ENCODE results near the gene ABCB7.
"Not testable (repeated sequence)": the region's sequence is repeated elsewhere in the genome, so short reads cannot be mapped to it uniquely, and the experiment has no call there.

Gene ABCB7

DNA sequence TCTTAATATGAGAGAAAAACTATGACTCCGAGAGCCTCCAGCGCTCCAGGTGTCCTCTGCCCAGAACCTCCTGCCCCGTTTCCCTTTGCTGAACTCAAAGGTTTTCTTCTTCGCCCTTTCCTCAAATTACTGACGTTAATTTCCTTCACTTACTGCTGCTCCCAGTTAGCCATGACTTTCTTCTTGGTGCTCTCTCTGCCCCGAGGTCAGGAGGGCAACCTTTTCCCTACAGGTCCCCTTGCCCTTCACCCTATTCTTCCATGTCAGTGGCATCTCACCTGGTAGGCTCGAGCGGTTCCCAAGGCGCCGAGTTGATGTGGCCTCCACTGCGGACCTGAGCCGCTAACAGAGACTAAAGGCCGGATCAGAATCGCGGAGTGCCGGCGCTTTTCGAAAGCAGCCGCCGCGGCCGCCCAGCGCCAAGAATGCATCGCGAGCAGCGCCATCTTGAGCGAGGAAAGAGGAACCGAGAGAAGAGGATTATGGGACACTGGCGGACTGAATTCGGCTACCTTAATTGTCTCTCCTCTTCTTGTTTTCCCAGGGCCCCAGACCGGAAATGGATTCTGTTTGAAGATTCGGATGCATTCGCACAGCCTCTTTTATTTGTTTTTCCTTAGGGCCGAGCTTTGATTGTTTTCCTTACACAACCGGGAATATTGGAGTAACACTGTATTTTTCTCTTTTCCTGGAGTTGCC is at the start of gene ABCB7:
ABCB7 (minus strand) TSS at position 457 of the 699 bp plus-strand sequence; CDS start at position 446, 11 bp downstream.
- peak; percentile 74 for DNase-seq

DNA sequence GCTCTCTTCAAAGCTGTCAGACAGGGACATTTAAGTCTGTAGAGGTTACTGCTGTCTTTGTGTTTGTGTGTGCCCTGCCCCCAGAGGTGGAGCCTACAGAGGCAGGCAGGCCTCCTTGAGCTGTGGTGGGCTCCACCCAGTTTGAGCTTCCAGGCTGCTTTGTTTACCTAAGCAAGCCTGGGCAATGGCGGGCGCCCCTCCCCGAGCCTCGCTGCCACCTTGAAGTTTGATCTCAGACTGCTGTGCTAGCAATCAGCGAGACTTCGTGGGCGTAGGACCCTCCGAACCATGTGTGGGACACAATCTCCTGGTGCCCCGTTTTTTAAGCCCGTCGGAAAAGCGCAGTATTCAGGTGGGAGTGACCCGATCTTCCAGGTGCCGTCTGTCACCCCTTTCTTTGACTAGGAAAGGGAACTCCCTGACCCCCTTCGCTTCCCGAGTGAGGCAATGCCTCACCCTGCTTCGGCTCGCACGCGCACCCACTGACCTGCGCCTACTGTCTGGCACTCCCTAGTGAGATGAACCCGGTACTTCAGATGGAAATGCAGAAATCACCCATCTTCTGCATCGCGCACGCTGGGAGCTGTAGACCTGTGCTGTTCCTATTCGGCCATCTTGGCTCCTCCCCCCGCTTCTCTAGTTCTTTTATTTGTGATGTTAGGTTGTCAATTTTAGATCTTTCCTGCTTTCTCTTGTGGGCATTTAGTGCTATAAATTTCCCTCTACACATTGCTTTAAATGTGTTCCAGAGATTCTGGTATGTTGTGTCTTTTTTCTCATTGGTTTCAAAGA is 32.5 kb upstream of the ABCB7 start:
- DNase-seq = not testable (repeated sequence)

DNA sequence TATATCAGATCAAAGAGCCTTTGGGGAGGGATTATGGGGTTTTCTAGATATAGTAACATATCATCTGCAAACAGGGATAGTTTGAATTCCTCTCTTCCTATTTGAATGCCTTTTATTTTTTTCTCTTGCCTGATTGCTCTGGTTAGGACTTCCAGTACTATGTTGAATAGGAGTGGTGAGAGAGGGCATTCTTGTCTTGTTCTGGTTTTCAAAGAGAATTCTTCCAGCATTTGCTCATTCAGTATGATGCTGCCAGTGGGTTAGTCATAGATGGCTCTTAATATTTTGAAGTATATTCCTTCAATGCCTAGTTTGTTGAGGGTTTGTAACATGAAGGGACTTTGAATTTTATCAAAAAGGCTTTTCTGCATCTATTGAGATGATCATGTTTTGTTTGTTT is 25.6 kb upstream of the ABCB7 start:
- DNase-seq = no peak

DNA sequence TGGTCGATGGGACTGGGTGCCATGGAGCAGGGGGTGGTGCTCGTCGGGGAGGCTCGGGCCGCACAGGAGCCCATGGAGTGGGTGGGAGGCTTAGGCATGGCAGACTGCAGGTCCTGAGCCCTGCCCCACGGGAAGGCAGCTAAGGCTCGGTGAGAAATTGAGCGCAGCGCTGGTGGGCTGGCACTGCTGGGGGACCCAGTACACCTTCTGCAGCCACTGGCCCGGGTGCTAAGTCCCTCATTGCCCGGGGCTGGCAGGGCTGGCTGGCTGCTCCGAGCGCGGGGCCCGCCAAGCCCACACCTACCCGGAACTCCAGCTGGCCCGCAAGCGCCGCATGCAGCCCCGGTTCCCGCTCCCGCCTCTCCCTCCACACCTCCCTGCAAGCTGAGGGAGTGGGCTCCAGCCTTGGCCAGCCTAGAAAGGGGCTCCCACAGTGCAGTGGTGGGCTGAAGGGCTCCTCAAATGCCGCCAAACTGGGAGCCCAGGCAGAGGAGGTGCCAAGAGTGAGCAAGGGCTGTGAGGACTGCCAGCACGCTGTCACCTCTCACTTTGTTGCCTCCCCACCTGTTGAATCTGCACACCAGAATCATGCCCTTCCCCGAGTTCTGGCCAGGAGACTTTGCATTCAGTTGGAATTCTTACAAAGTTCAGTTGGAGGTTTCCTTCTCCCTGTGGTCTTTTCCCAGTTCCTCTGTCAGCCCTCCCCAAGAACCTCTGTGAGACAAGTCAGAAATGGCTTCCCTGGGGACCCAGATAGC is 23.6 kb upstream of the ABCB7 start:
- not testable (repeated sequence) for DNase-seq

DNA sequence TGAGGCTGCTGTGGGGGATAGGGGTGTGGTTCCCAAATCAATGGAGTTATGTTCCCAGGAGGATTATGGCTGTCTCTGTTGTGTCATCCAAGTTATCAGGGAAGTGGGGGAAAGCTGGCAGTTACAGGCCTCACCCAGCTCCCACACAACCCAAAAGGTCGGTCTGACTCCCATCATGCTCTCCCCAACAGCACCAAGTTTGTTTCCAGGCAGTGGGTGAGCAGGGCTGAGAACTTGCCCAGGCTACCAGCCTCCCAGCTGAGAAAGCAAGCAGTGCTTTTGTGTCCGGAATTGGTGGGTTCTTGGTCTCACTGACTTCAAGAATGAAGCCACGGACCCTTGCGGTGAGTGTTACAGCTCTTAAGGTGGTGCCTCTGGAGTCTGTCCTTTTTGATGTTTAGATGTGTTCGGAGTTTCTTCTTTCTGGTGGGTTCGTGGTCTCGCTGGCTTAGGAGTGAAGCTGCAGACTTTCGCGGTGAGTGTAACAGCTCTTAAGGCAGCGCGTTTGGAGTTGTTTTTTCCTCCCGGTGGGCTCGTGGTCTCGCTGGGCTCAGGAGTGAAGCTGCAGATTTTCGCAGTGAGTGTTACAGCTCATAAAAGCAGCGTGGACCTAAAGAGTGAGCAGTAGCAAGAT is 16.3 kb upstream of the ABCB7 start:
- DNase-seq = not testable (repeated sequence)

DNA sequence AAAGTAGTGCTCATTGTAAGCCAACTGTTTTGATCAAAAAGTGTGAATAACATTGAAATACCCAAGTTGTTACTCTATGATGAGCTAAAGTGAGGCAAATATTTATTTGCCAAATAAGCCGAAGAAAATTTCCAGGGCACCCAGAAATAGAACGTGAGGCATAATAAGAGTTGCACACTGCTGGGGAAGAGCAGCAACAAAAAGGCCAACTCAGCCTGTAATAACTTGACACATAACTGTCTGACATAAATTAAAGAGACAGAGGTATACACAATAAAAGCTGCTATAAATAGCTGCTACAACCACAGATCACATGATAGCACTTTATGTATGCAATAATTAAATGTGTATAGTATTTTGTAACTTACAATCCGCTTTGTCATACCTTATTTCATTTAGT is 2.0 kb upstream of the ABCB7 start:
- DNase-seq = no peak

DNA sequence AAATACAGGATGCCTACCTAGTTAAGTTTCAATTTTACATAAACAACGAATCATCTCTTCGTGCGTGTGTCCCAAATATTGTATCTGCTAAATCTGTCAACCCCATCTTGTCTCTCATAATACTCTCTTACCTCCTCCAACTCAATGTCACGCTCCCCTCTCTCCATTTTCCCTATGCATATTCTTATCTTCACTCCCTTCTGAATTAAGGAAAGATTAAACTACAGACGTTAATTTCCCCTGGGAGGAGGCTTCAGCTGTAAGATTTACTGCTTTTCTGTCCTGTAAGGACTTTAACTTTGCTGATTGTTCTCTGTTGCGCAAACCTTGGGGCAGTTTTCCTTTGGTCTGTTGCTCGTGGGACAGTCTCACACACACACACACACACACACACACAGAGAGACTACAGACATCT is 455 bp upstream of the ABCB7 start:
- no peak for DNase-seq

DNA sequence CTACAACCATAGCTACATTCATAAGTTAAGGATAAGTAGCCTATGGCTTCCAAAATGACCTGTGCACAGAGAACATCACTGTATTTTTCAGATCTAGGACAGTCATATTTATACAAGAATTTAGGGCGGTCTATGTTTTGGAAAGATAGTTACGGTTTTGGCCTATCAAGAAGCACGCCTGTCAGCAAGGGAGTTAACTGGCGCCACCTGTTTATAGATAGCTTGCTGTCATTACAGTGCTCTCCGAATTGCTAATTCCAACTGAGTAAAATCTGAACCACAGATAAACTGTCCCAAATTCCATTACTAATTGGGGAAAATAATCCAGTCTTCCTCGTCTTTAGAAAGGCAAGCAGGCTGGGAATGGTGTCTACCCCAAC is 646 bp downstream of the ABCB7 start:
- no peak for DNase-seq

DNA sequence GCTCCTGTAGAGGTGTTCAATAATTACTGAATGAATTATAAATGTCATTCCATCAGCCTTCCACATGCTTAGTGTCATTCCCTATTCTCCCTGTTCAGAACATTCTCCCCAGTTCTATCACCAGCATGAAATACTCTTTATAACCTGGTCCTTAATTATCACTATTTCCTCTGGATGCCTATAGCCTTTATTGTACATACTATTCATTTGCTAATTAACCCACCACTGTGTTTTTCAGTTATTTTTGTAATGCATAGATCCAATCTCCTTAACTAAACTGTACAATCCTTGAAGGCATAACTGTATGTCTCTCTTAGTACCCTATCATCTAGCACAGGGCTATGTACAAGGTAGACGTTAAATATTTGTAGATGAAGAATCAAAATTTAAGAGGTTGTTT is 1.2 kb downstream of the ABCB7 start:
- no peak for DNase-seq

DNA sequence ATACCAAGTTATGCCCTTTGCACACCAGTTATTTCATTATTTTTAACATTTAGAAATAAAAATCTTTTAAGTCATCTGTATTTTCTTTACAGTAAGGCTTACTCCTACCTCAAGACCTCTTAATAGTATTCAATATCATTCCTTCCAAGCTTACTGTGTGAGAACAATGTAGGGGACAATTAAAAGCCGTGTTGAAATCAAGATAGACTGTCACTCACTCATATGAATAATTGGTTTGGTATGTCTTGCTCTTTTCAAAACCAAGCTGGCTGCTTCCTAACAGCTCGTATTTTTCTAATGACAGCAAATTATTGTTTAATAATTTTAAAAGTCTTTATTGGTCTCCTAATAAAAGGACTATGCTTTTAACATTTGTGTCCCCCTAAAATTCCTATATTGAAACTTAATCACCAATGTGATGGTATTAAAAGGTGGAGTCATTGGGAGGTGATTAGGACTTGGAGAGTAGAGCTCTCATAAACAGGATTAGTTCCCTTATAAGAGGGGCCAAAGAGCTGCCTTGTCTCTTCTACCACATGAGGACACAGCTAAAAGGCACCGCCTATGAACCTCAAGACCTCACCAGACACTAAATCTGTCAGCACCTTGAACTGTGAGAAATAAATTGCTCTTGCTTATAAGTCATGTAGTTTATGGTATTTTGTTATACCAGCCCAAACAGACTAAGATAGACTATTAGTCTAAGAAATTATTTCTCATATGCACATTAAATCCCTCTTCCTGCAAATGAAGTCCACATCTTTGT is 4.1 kb downstream of the ABCB7 start:
- no peak for DNase-seq

DNA sequence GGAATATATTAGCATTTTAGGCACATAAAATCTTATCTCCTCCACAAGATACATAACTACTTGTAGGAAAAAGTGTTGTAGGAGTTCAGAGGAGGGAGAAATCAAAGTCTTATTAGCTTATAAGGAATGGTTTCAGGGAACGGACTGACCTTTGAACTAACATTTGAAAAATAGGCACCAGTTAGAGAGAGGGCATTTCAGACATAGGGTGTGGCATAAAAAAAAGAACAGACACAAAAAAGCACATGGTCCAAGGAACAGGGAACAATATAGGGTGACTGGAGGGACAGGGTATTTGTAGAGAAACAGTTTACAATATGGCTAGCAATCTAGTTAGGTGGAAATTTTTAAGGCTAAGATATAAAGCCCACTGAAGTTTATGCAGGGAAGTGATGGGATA is 6.4 kb downstream of the ABCB7 start:
- no peak for DNase-seq

DNA sequence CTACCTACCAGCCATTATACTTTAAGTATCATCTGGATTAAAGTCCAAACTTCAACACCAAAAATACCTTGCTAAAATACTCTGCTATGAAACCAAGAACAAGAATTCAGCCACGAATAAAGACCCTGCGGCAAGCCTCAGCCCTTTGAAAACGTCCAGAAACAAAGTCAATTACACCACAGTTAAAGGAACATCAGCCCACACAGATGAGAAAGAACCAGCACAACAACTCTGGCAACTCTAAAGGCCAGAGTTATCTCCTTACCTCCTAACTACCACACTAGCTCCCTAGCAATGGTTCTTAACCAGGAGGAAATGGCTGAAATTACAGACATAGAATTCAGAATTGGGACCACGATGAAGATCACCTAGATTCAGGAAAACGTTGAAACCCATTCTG is 23.4 kb downstream of the ABCB7 start:
- DNase-seq = no peak

DNA sequence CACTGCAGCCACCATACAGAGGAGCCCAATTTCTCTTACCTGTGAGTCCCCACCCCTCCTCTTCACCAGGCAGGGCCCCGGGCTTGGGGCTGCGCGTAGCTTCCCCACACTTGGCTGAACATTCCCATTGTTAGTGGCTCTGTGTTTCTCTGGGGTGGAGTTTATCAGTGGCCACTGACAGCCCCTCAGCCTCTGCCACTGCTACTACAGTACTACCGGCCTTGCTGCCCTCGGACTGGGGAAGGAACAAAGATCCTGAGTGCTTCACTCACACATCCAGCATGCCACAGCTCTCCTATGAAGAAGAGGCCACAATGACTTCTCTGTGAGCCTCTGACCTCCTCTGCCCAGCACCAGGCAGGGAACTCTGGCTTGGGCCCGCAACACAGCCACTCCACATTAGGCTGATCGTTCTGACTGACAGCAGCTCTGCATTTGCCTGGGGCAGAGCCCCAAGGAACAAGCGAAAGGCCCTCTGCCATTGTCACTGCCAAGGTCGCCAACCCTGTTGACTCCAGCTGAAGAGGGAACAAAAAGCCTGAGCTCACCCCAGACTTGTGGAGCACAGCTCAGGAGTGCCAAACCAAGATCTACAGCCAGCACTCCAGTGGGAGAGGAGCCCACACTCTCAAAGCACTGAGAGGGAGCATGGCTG is 24.0 kb downstream of the ABCB7 start:
- DNase-seq = no peak

DNA sequence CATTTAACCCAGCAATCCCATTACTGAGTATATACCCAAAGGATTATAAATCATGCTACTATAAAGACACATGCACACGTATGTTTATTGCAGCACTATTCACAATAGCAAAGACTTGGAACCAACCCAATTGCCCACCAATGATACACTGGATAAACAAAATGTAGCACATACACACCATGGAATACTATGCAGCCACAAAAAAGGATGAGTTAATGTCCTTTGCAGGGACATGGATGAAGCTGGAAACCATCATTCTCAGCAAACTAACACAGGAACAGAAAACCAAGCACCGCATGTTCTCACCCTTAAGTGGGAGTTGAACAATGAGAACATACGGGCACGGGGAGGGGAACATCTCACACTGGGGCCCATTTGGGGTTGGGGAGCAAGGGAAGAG is 27.0 kb downstream of the ABCB7 start:
- not testable (repeated sequence) for DNase-seq

DNA sequence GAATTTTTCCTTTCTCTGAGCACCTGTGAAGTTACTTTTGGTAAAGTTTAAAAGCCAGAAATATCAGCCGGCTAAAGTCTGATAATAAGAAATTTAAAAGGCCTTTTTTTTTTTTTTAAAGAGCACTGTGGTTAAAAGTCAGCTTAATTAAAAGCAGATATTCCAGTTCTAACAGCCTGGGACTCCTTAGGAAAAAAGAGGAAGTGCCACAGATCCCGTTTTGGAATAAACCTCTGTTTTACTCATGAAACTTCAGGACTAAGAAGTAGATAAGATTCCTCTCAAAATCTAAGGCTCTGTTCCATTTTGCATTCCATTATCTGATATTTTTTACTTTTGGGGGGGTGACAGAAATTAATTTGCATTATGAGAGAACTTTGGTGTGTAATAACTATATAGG is 37.8 kb downstream of the ABCB7 start:
- DNase-seq = no peak

DNA sequence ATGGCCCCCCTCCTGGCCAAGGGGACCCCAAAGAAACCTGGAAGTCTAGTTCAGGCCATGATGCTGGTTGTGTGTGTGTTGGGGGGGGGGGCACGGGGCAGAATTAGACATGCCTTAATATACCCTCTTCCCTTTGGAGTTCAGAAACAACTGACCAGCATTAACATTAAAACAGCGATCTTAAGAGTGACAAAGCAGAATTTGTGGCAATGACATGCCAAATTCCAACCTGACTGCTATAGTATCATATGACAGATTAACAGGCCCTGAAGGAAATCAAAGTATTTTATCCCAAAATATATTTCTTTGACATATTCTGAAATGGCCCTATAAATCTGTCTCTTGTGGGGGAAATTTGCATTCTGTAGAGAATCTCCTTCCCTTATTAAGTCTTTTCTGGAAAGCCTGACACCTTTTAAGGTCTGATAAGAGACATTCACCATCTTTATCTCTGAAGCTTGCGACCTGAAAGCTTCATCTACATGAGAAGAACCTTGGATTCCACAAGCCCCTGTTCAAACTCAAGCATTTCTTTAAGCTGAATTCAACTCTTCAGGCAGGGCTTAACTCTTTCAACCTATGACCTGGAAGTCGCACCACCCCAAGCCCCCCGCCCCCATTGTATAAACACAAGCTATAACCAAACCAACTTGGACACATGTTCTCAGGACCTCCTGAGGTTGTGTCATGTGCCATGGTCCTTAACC is 40.2 kb downstream of the ABCB7 start:
- DNase-seq = no peak

DNA sequence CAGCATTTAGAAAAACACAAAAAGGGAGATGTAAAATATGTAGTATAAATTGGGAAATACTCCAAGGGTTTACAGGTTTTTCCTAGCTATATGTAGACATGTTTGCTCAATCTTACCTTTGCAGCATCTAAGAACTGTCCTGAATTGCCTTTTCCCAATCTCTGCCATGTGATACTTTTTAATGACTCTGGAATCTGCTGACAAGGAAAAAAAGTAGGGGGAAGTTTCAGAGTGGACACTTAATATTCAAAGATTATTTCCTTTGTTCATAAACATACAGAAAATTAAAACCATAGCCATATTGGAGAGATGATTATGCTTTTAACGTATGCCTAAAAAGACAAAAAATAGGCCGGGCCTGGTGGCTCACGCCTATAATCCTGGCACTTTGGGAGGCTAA is 41.4 kb downstream of the ABCB7 start:
- no peak for DNase-seq

DNA sequence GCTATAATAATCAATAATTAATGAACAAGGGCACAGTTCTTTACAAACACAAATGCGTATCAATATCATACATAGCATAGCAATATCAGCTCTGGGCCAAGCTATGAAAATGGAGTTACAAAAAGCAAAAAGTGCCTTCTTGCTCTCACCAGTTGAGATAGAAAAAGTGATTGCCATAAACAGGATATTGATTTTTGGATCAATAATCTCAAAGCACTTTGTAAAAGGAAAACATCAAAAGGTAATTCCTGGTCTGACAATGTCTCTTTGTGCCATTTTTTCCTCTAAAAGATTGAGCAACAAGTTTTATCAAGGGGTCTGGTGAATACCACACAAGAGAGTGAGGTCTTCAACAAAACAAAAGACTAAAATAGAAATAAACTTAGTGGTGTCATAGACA is 42.4 kb downstream of the ABCB7 start:
- DNase-seq = no peak

DNA sequence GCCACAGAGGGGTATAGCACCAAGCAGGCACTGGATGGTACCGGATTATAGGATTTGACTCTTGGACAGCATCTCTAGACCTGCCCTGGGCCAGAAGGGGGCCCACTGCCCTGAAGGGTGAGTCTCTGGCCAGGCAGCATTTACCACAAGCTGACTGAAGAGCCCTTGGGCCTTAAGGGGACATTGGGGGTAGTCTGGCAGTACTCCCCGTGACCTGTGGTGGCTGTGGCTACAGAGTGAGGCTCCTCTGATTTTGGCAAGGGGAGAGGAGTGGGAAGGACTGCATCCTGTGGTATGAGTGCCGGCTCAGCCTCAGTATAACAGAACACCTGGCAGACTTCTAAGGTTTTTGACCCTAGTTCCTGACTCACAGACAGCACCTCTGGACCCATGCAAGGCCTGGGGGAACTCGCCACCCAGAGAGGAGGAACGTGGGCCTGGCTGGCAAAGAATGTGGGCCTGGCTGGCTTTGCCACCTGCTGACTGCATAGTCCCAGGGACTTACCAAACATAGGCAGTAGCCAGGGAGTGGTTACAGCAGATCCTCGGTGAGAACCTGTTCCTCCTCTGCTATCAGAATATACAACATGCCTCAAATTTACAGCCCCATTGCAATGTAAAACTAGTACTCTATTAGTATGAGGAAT is 48.1 kb downstream of the ABCB7 start:
- no peak for DNase-seq

DNA sequence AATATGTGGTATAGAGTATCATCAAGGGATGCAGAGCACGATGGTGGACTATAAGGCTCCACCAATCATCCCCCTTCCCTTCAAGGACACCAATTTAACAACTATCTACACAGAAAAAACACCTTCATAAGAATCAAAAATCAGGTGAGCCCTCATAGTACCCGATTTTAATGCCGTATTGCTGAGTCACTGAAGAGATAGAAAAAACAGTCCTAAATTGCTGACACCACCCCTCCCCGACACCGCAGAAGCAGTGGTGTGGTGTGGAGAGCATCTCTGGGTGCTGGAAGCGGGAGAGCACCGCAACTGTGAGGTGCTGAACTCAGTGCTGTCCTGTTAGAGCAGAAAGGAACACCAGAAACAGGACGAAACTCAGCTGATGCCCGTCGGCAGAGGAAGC is 49.3 kb downstream of the ABCB7 start:
- no peak for DNase-seq

DNA sequence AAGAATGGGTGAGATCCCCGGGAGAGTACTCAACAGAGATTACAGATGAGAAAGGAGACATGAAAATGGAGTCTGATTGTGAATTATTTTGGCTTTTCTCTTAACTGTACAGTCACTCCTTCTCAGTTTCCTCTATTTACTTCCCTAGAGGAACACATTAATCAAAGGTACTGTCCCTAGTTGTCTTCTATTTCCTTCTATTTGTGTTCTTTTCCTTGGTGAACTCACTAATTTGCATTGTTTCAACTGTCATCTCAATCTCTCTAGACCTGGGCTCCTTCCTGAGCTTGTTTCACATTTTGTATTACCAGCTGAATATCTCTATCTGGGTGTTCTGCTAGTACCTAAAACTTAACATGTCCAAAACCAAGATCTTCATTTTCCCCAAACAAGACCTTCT is 59.8 kb downstream of the ABCB7 start:
- DNase-seq = no peak

Measured in NCI-H2107 (cell line).